ENCODE data around the gene RETREG1.

The RETREG1 gene

GRCh38 chr5:16573401-16573800 lies 43.4 kb downstream of the RETREG1 start:
- H2BK12ac ChIP-seq (ENCODE audit: low read length): no peak overlapping the region
- no peak overlapping the region for H4K91ac ChIP-seq (ENCODE audit: low read depth, low read length, poor library complexity)
- no peak overlapping the region for H4K8ac ChIP-seq (ENCODE audit: low read depth, low read length)
- no peak overlapping the region for H3K23ac ChIP-seq (ENCODE audit: low read depth, low read length, poor library complexity)
- H3K14ac ChIP-seq (ENCODE audit: low read length): no peak overlapping the region
- H3K36me3 ChIP-seq (replicated peaks in 1 of 2; ENCODE audit: control insufficient read depth in 2 of 2, insufficient read depth in 2 of 2, low read length in 2 of 2): no peaks in the 10 kb centered on the region
- no peak overlapping the region for H2BK120ac ChIP-seq (ENCODE audit: low read depth, low read length)
- H3K27me3 ChIP-seq (ENCODE audit: control insufficient read depth in 3 of 3, insufficient read depth in 3 of 3, low read depth in 1 of 3, low read length in 3 of 3): peaks cover 0 to 6% (median 0%) of the 10 kb centered on the region in 3 experiments
- no peak overlapping the region for H3K4me2 ChIP-seq (ENCODE audit: insufficient read depth, low read length, poor library complexity, severe bottlenecking)
- no peak overlapping the region for H3K27ac ChIP-seq (replicated peaks; ENCODE audit: low read length)
- H2AFZ ChIP-seq (ENCODE audit: low read length): no peak overlapping the region
- no peaks in the 10 kb centered on the region for H3K79me1 ChIP-seq (ENCODE audit: low read depth, low read length)
- no peak for DNase-seq (ENCODE audit: low spot score)
- H2BK15ac ChIP-seq (ENCODE audit: low read length): no peak overlapping the region
- no peak overlapping the region for H3K18ac ChIP-seq (ENCODE audit: low read length)
- no peak overlapping the region for H3K4ac ChIP-seq (ENCODE audit: low read length)
- no peak overlapping the region for H2BK5ac ChIP-seq (ENCODE audit: low read length)
- H3K4me3 ChIP-seq (ENCODE audit: low read length in 2 of 2): no peak overlapping the region
- no peaks in the 10 kb centered on the region for H3K9me3 ChIP-seq (replicated peaks in 1 of 2; ENCODE audit: control insufficient read depth in 2 of 2, insufficient read depth in 1 of 2, low read depth in 1 of 2, low read length in 2 of 2)
- peaks cover 2 to 6% of the 10 kb centered on the region in 2 donors for H3K4me1 ChIP-seq (ENCODE audit: control insufficient read depth in 2 of 2, insufficient read depth in 1 of 2, low read depth in 1 of 2, low read length in 2 of 2)
- H2AK5ac ChIP-seq (ENCODE audit: low read depth, low read length): no peak overlapping the region
- H3K9ac ChIP-seq (ENCODE audit: low read depth, low read length, poor library complexity): no peak overlapping the region
- no CpG with 5 or more reads among the region's 2 CpGs for WGBS, 2 donors (ENCODE audit: extremely low coverage in 2 of 2, insufficient read length in 2 of 2, insufficient replicate concordance in 1 of 2)

- no CpG with 5 or more reads among the region's 19 CpGs for WGBS, 2 donors (ENCODE audit: extremely low coverage in 2 of 2, insufficient read length in 2 of 2, insufficient replicate concordance in 1 of 2)
- H2AFZ ChIP-seq (ENCODE audit: low read length): no peak overlapping the region
- H3K9me3 ChIP-seq (replicated peaks in 1 of 2; ENCODE audit: control insufficient read depth in 2 of 2, insufficient read depth in 1 of 2, low read depth in 1 of 2, low read length in 2 of 2): no peaks in the 10 kb centered on the region
- no peak overlapping the region for H4K8ac ChIP-seq (ENCODE audit: low read depth, low read length)
- H2BK120ac ChIP-seq (ENCODE audit: low read depth, low read length): no peak overlapping the region
- H3K79me1 ChIP-seq (ENCODE audit: low read depth, low read length): no peaks in the 10 kb centered on the region
- no peak overlapping the region for H3K4me3 ChIP-seq (ENCODE audit: low read length in 2 of 2)
- H3K27ac ChIP-seq (replicated peaks; ENCODE audit: low read length): no peak overlapping the region
- H3K4ac ChIP-seq (ENCODE audit: low read length): no peak overlapping the region
- no peak overlapping the region for H2BK15ac ChIP-seq (ENCODE audit: low read length)
- no peak overlapping the region for H3K14ac ChIP-seq (ENCODE audit: low read length)
- H3K36me3 ChIP-seq (replicated peaks in 1 of 2; ENCODE audit: control insufficient read depth in 2 of 2, insufficient read depth in 2 of 2, low read length in 2 of 2): no peaks in the 10 kb centered on the region
- no peak overlapping the region for H3K23ac ChIP-seq (ENCODE audit: low read depth, low read length, poor library complexity)
- H2BK12ac ChIP-seq (ENCODE audit: low read length): no peak overlapping the region
- H3K4me1 ChIP-seq (ENCODE audit: control insufficient read depth in 2 of 2, insufficient read depth in 1 of 2, low read depth in 1 of 2, low read length in 2 of 2): peaks cover 2 to 4% of the 10 kb centered on the region in 2 donors
- no peak overlapping the region for H3K18ac ChIP-seq (ENCODE audit: low read length)
- H2AK5ac ChIP-seq (ENCODE audit: low read depth, low read length): no peak overlapping the region
- H4K91ac ChIP-seq (ENCODE audit: low read depth, low read length, poor library complexity): no peak overlapping the region
- no peak overlapping the region for H3K4me2 ChIP-seq (ENCODE audit: insufficient read depth, low read length, poor library complexity, severe bottlenecking)
- H2BK5ac ChIP-seq (ENCODE audit: low read length): no peak overlapping the region
- no peak overlapping the region for H3K9ac ChIP-seq (ENCODE audit: low read depth, low read length, poor library complexity)
- H3K27me3 ChIP-seq (ENCODE audit: control insufficient read depth in 3 of 3, insufficient read depth in 3 of 3, low read depth in 1 of 3, low read length in 3 of 3): peaks cover 0 to 6% (median 0%) of the 10 kb centered on the region in 3 experiments
- DNase-seq (ENCODE audit: low spot score): no peak
Measured at GRCh38 chr5:16572289-16573015, 44.3 kb downstream of the RETREG1 start.

GRCh38 chr5:16571016-16571415 lies 45.8 kb downstream of the RETREG1 start:
- H3K14ac ChIP-seq (ENCODE audit: low read length): no peak overlapping the region
- WGBS, 2 donors (ENCODE audit: extremely low coverage in 2 of 2, insufficient read length in 2 of 2, insufficient replicate concordance in 1 of 2): no CpG with 5 or more reads among the region's 4 CpGs
- no peaks in the 10 kb centered on the region for H3K79me1 ChIP-seq (ENCODE audit: low read depth, low read length)
- H2BK5ac ChIP-seq (ENCODE audit: low read length): no peak overlapping the region
- no peak overlapping the region for H3K27ac ChIP-seq (replicated peaks; ENCODE audit: low read length)
- H3K9me3 ChIP-seq (replicated peaks in 1 of 2; ENCODE audit: control insufficient read depth in 2 of 2, insufficient read depth in 1 of 2, low read depth in 1 of 2, low read length in 2 of 2): no peaks in the 10 kb centered on the region
- no peak overlapping the region for H4K91ac ChIP-seq (ENCODE audit: low read depth, low read length, poor library complexity)
- no peak overlapping the region for H2AK5ac ChIP-seq (ENCODE audit: low read depth, low read length)
- H3K4ac ChIP-seq (ENCODE audit: low read length): no peak overlapping the region
- no peak overlapping the region for H3K4me3 ChIP-seq (ENCODE audit: low read length in 2 of 2)
- no peak overlapping the region for H4K8ac ChIP-seq (ENCODE audit: low read depth, low read length)
- no peak overlapping the region for H3K18ac ChIP-seq (ENCODE audit: low read length)
- DNase-seq (ENCODE audit: low spot score): no peak
- peaks cover 2 to 4% of the 10 kb centered on the region in 2 donors for H3K4me1 ChIP-seq (ENCODE audit: control insufficient read depth in 2 of 2, insufficient read depth in 1 of 2, low read depth in 1 of 2, low read length in 2 of 2)
- no peak overlapping the region for H2BK12ac ChIP-seq (ENCODE audit: low read length)
- no peak overlapping the region for H3K9ac ChIP-seq (ENCODE audit: low read depth, low read length, poor library complexity)
- peaks cover 0 to 6% (median 0%) of the 10 kb centered on the region in 3 experiments for H3K27me3 ChIP-seq (ENCODE audit: control insufficient read depth in 3 of 3, insufficient read depth in 3 of 3, low read depth in 1 of 3, low read length in 3 of 3)
- H3K23ac ChIP-seq (ENCODE audit: low read depth, low read length, poor library complexity): no peak overlapping the region
- no peaks in the 10 kb centered on the region for H3K36me3 ChIP-seq (replicated peaks in 1 of 2; ENCODE audit: control insufficient read depth in 2 of 2, insufficient read depth in 2 of 2, low read length in 2 of 2)
- H2BK120ac ChIP-seq (ENCODE audit: low read depth, low read length): no peak overlapping the region
- H3K4me2 ChIP-seq (ENCODE audit: insufficient read depth, low read length, poor library complexity, severe bottlenecking): no peak overlapping the region
- no peak overlapping the region for H2BK15ac ChIP-seq (ENCODE audit: low read length)
- H2AFZ ChIP-seq (ENCODE audit: low read length): no peak overlapping the region

GRCh38 chr5:16570121-16570815 lies 46.5 kb downstream of the RETREG1 start:
- Histone ChIP-seq H3K4me2 (ENCODE audit: insufficient read depth, low read length, poor library complexity, severe bottlenecking) (no peak overlapping the region), H2BK15ac (ENCODE audit: low read length) (no peak overlapping the region), H3K14ac (ENCODE audit: low read length) (no peak overlapping the region), H3K36me3 (replicated peaks in 1 of 2; ENCODE audit: control insufficient read depth in 2 of 2, insufficient read depth in 2 of 2, low read length in 2 of 2) (no peaks in the 10 kb centered on the region), H2AK5ac (ENCODE audit: low read depth, low read length) (no peak overlapping the region), H3K4ac (ENCODE audit: low read length) (no peak overlapping the region), H2AFZ (ENCODE audit: low read length) (no peak overlapping the region), H3K4me1 (ENCODE audit: control insufficient read depth in 2 of 2, insufficient read depth in 1 of 2, low read depth in 1 of 2, low read length in 2 of 2) (peaks cover 2 to 3% of the 10 kb centered on the region in 2 donors), H3K4me3 (ENCODE audit: low read length in 2 of 2) (no peak overlapping the region), H3K27ac (replicated peaks; ENCODE audit: low read length) (no peak overlapping the region), H3K18ac (ENCODE audit: low read length) (no peak overlapping the region), H3K9me3 (replicated peaks in 1 of 2; ENCODE audit: control insufficient read depth in 2 of 2, insufficient read depth in 1 of 2, low read depth in 1 of 2, low read length in 2 of 2) (no peaks in the 10 kb centered on the region), H4K8ac (ENCODE audit: low read depth, low read length) (no peak overlapping the region), H2BK5ac (ENCODE audit: low read length) (no peak overlapping the region), H3K9ac (ENCODE audit: low read depth, low read length, poor library complexity) (no peak overlapping the region), H3K23ac (ENCODE audit: low read depth, low read length, poor library complexity) (no peak overlapping the region), H4K91ac (ENCODE audit: low read depth, low read length, poor library complexity) (no peak overlapping the region), H3K27me3 (ENCODE audit: control insufficient read depth in 3 of 3, insufficient read depth in 3 of 3, low read depth in 1 of 3, low read length in 3 of 3) (peaks cover 0 to 6% (median 0%) of the 10 kb centered on the region in 3 experiments), H2BK120ac (ENCODE audit: low read depth, low read length) (no peak overlapping the region), H2BK12ac (ENCODE audit: low read length) (no peak overlapping the region), H3K79me1 (ENCODE audit: low read depth, low read length) (no peaks in the 10 kb centered on the region)
- WGBS, 2 donors (ENCODE audit: extremely low coverage in 2 of 2, insufficient read length in 2 of 2, insufficient replicate concordance in 1 of 2): no CpG with 5 or more reads among the region's 3 CpGs
- no peak for DNase-seq (ENCODE audit: low spot score)
